Kidney epithelial cell (primary cell): ENCODE data around the gene ESR1. TPM values are rescaled to one million over a fixed set of nuclear protein-coding genes. Genes with fewer than 3 reads are reported as not detected.
"Not testable (repeated sequence)": the region's sequence is repeated elsewhere in the genome, so short reads cannot be mapped to it uniquely, and the experiment has no call there.

Source experiments
- DNase-seq: peaks from one replicate; pipeline ENCODE4 v3.0.0-alpha.2; 2010; ENCODE audit warnings: low read depth
- H3K27me3 ChIP-seq: 2 replicates; pipeline ENCODE4 v1.6.0; 2011; ENCODE audit warnings: low read length; ENCODE audit not compliant: control insufficient read depth, insufficient read depth
- H3K36me3 ChIP-seq: 2 replicates; pipeline ENCODE4 v1.5.1; 2011; ENCODE audit warnings: low read length; ENCODE audit not compliant: control insufficient read depth, insufficient read depth
- H3K4me3 ChIP-seq: 2 replicates; pipeline ENCODE4 v1.5.1; 2011; ENCODE audit warnings: low read depth, mild to moderate bottlenecking, control low read depth, low read length
- total RNA-seq: library from RNA; depleted of rRNA; stranded (reverse); fragments of >200 nt; gene quantifications from 2 replicates; pipeline ENCODE4 v1.2.3, GENCODE V29; 2015
- TF ChIP-seq, protein P1 (sequence below): IDR thresholded peaks from 2 replicates; pipeline ENCODE4 v1.5.1; 2011; ENCODE audit warnings: mild to moderate bottlenecking, moderate library complexity, low read length, control low read depth, inconsistent platforms; ENCODE audit not compliant: insufficient read depth, poor library complexity, severe bottlenecking

The ESR1 gene
- total RNA-seq, 1 donor from 2014 or later = not detected

DNA sequence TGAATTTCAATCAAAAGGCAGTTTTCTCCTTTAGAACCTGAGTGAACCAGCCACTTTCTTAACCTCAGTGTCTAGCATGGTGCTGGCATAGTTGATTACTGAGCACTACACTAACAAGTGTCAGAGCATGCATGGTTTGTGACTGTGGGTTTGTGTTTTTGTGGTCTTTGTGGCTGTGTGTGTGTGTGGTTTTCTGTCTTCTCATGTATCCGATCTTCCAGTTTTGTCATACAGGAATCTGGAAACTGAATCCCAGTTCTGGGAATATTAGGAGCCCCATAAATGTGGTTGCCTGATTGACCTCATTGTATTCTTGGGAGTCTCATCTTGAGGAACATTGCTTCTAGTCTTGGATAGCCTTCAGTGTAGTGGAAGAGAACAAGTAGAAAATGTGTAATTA, 73.7 kb downstream of the ESR1 start:
- no peak overlapping the region for H3K4me3 ChIP-seq
- DNase-seq = no peak
- no peaks in the 10 kb centered on the region for H3K36me3 ChIP-seq
- H3K27me3 ChIP-seq = no peaks in the 10 kb centered on the region
- TF ChIP-seq, protein P1, sequence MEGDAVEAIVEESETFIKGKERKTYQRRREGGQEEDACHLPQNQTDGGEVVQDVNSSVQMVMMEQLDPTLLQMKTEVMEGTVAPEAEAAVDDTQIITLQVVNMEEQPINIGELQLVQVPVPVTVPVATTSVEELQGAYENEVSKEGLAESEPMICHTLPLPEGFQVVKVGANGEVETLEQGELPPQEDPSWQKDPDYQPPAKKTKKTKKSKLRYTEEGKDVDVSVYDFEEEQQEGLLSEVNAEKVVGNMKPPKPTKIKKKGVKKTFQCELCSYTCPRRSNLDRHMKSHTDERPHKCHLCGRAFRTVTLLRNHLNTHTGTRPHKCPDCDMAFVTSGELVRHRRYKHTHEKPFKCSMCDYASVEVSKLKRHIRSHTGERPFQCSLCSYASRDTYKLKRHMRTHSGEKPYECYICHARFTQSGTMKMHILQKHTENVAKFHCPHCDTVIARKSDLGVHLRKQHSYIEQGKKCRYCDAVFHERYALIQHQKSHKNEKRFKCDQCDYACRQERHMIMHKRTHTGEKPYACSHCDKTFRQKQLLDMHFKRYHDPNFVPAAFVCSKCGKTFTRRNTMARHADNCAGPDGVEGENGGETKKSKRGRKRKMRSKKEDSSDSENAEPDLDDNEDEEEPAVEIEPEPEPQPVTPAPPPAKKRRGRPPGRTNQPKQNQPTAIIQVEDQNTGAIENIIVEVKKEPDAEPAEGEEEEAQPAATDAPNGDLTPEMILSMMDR = no peak

- no peak overlapping the region for H3K4me3 ChIP-seq
- no peak for DNase-seq
- TF ChIP-seq, protein P1 = no peak
- no peaks in the 10 kb centered on the region for H3K36me3 ChIP-seq
- no peaks in the 10 kb centered on the region for H3K27me3 ChIP-seq
These were observed 74.7 kb downstream of the ESR1 start for GRCh38 chr6:151882206-151882605.

GRCh38 chr6:151885234-151885633, 77.8 kb downstream of the ESR1 start:
- H3K27me3 ChIP-seq = no peaks in the 10 kb centered on the region
- no peak for DNase-seq
- TF ChIP-seq, protein P1 = no peak
- no peak overlapping the region for H3K4me3 ChIP-seq
- no peaks in the 10 kb centered on the region for H3K36me3 ChIP-seq

GRCh38 chr6:151891524-151891923, 84.0 kb downstream of the ESR1 start:
- Histone ChIP-seq H3K27me3 (no peaks in the 10 kb centered on the region), H3K4me3 (no peak overlapping the region), H3K36me3 (no peaks in the 10 kb centered on the region)
- no peak for DNase-seq
- TF ChIP-seq, protein P1 = no peak

DNA sequence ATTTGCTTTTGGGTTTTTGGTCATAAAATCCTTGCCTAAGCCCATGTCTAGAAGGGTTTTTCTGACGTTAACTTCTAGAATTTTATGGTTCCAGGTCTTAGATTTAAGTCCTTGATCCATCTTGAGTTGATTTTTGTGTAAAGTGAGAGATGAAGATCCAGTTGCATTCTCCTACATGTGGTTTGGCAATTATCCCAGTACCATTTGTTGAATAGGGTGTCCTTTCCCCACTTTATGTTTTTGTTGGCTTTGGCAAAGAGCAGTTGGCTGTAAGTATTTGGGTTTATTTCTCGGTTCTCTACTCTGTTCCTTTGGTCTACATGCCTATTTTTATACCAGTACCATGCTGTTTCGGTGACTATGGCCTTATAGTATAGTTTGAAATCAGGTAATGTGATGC, 86.9 kb downstream of the ESR1 start:
- H3K27me3 ChIP-seq, DNase-seq, H3K36me3 ChIP-seq, H3K4me3 ChIP-seq: not testable (repeated sequence)

- not testable (repeated sequence) for H3K27me3 ChIP-seq, DNase-seq, H3K36me3 ChIP-seq, H3K4me3 ChIP-seq
These were observed 91.7 kb downstream of the ESR1 start for GRCh38 chr6:151899221-151899620.

- H3K36me3 ChIP-seq, DNase-seq, H3K27me3 ChIP-seq, H3K4me3 ChIP-seq: not testable (repeated sequence)
These were observed 92.3 kb downstream of the ESR1 start for GRCh38 chr6:151899796-151900195.
